ENCODE measurements around the gene HMGXB3.

HMGXB3 gene

GRCh38 chr5:149981206-149981605 lies 19.3 kb upstream of the HMGXB3 start:
- ChIA-PET CTCF (interaction anchor here (0.8 to 6.8 kb wide), 5 partner anchors 10 to 153 kb away, joined by 3 to 61 read pairs (median 33); no protein-coding TSS in a partner anchor), POLR2A (no interaction called here)
- no peak overlapping the region for H3K4me3 ChIP-seq (ENCODE audit: low read depth, low read length)
- DNase-seq (ENCODE audit: low read depth, low spot score) = no peak
- no peak for TF ChIP-seq CTCF (IDR thresholded peaks at IDR 0.05; ENCODE audit: insufficient read depth, low read length, missing control alignments)

- POLR2A ChIA-PET = no interaction called here
- H3K4me3 ChIP-seq (ENCODE audit: low read depth, low read length) = no peak overlapping the region
- CTCF ChIA-PET = interaction anchor here (1.0 to 6.8 kb wide), 7 partner anchors 9 to 155 kb away, joined by 3 to 61 read pairs (median 5); no protein-coding TSS in a partner anchor
- no peak for TF ChIP-seq CTCF (IDR thresholded peaks at IDR 0.05; ENCODE audit: insufficient read depth, low read length, missing control alignments)
- no peak for DNase-seq (ENCODE audit: low read depth, low spot score)
These were observed 18.0 kb upstream of the HMGXB3 start for GRCh38 chr5:149982505-149982904.

GRCh38 chr5:149988126-149988525 lies 12.4 kb upstream of the HMGXB3 start:
- no peak for TF ChIP-seq CTCF (IDR thresholded peaks at IDR 0.05; ENCODE audit: insufficient read depth, low read length, missing control alignments)
- no peak overlapping the region for H3K4me3 ChIP-seq (ENCODE audit: low read depth, low read length)
- ChIA-PET CTCF (interaction anchor here (2.2 to 4.7 kb wide), 4 partner anchors 28 to 154 kb away, joined by 5 to 74 read pairs (median 20); partner anchors contain the start of gene SLC26A2), POLR2A (no interaction called here)
- DNase-seq (ENCODE audit: low read depth, low spot score) = no peak

DNA sequence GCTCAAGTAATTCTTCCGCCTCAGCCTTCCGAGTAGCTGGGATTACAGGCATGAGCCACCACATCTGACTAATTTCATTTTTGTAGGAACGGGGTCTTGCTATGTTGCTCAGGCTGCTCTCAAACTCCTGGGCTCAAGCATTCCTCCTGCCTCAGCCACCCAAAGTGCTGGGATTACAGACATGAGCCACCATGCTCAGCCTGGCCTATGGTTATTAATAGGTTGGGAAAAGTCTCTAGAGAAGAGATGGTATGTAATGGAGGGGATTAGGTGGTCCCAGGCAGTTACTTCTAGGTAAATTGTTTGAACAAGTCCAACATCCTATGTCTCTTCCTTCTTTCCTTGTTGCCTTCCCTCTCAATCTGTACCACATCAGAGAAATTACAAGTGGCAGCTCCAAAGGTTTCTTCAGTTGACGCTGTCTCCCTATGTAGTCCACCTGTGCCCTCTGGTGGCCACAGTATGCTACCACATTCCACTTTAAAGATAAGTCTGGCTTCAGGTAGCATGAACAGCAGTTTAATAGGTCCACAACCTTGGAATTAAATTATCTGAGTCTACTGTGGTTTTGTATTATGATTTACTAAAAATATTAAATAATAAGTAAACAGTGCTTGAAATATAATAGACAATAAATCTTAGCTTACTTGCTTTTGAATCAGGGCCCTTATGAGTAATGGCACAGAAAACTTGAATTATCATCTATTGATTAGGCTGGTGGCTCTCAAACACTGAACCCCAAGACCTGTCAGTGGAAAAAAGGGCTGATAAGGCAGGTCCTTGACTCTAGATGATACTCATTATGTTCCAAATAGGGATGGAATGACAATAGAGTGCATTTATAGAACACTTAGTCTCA lies 9.8 kb upstream of the HMGXB3 start:
- no peak overlapping the region for H3K4me3 ChIP-seq (ENCODE audit: low read depth, low read length)
- peak; percentile 83 for TF ChIP-seq CTCF (IDR thresholded peaks at IDR 0.05; ENCODE audit: insufficient read depth, low read length, missing control alignments)
- no peak for DNase-seq (ENCODE audit: low read depth, low spot score)
- ChIA-PET CTCF (interaction anchor here (0.6 to 5.3 kb wide), 51 partner anchors 8 to 638 kb away, joined by 3 to 610 read pairs (median 5); partner anchors contain the start of genes HMGXB3, SLC26A2 and TIGD6), POLR2A (no interaction called here)

- no peak for TF ChIP-seq CTCF (IDR thresholded peaks at IDR 0.05; ENCODE audit: insufficient read depth, low read length, missing control alignments)
- ChIA-PET CTCF (interaction anchor here (0.7 to 5.3 kb wide), 11 partner anchors 11 to 224 kb away, joined by 3 to 610 read pairs (median 25); partner anchors contain the start of gene SLC26A2), POLR2A (no interaction called here)
- no peak for DNase-seq (ENCODE audit: low read depth, low spot score)
- no peak overlapping the region for H3K4me3 ChIP-seq (ENCODE audit: low read depth, low read length)
These were observed 7.1 kb upstream of the HMGXB3 start for GRCh38 chr5:149993471-149993870.
